G401.6 (cell line): ENCODE results near the gene SERINC5.

ENCODE experiments used
- FAIRE-seq: peaks from 2 replicates; lab custom pipeline; 2012; peaks lifted over from hg19 to GRCh38; lab: Jason Lieb, UNC

Gene SERINC5

GRCh38 chr5:80254767-80255430 lies 949 bp downstream of the SERINC5 start:
- no peak for FAIRE-seq

- no peak for FAIRE-seq
Observed at GRCh38 chr5:80251636-80252035, 4.2 kb downstream of the SERINC5 start.

- no peak for FAIRE-seq
Observed at GRCh38 chr5:80250801-80251200, 5.0 kb downstream of the SERINC5 start.

- FAIRE-seq = no peak
Observed at GRCh38 chr5:80249901-80250300, 5.9 kb downstream of the SERINC5 start.

- no peak for FAIRE-seq
Observed at GRCh38 chr5:80248378-80248777, 7.5 kb downstream of the SERINC5 start.

- no peak for FAIRE-seq
Observed at GRCh38 chr5:80246995-80247729, 8.7 kb downstream of the SERINC5 start.

- FAIRE-seq = no peak
Observed at GRCh38 chr5:80246001-80246758, 9.7 kb downstream of the SERINC5 start.

GRCh38 chr5:80243567-80243966 lies 12.3 kb downstream of the SERINC5 start:
- FAIRE-seq = no peak

- FAIRE-seq = no peak
Observed at GRCh38 chr5:80242849-80243248, 13.0 kb downstream of the SERINC5 start.

- FAIRE-seq = no peak
Observed at GRCh38 chr5:80240368-80240986, 15.4 kb downstream of the SERINC5 start.

- no peak for FAIRE-seq
Observed at GRCh38 chr5:80239680-80240367, 16.0 kb downstream of the SERINC5 start.

- no peak for FAIRE-seq
Observed at GRCh38 chr5:80238778-80239679, 16.8 kb downstream of the SERINC5 start.

GRCh38 chr5:80238097-80238496 lies 17.8 kb downstream of the SERINC5 start:
- FAIRE-seq = no peak

GRCh38 chr5:80237243-80237642 lies 18.6 kb downstream of the SERINC5 start:
- no peak for FAIRE-seq

GRCh38 chr5:80234116-80234948 lies 21.5 kb downstream of the SERINC5 start:
- FAIRE-seq = no peak

- FAIRE-seq = no peak
Observed at GRCh38 chr5:80231693-80232092, 24.2 kb downstream of the SERINC5 start.

GRCh38 chr5:80231243-80231642 lies 24.6 kb downstream of the SERINC5 start:
- no peak for FAIRE-seq

GRCh38 chr5:80230269-80230992 lies 25.4 kb downstream of the SERINC5 start:
- FAIRE-seq = no peak

GRCh38 chr5:80229902-80230255 lies 26.0 kb downstream of the SERINC5 start:
- FAIRE-seq = no peak
